ENCODE results near the gene LIFR.

LIFR gene

DNA sequence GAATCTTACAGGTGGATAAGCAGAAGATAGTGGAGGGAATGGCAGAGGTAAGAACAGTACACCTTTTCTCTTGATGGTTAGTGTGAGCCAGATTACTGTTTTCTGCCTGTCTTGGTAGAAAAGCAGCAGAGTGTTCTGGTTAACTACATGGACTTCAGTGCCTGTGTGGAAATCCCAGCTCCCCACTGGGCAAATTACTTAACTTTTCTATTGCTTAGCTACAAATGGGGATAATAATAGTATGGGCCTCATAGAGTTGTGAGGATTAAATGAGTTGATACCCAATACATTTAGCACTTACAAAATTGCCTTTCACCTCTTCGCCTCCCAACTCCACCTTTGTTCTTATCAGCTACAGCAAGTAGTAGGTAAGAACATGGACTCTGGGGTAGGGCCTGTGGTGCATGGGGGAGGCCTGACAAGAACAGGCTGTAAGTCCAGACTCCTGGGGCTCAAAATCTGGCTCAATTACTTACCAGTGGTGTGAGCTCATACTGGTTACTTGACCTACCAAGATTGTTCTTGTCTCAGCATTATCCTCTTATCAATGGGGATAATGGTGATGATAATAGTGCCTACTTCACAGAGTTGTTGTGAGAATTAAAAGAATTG, 125.1 kb downstream of the LIFR start:
- in situ Hi-C loops (cut with MboI; ENCODE audit: low sequenced_read_pairs, unreplicated experiment) = loop anchor here (10.0 to 25.0 kb wide), 3 partner anchors 231 to 656 kb away; no protein-coding TSS in a partner anchor
- DNase-seq (ENCODE audit: low spot score) = no peak
- TF ChIP-seq, protein P1, sequence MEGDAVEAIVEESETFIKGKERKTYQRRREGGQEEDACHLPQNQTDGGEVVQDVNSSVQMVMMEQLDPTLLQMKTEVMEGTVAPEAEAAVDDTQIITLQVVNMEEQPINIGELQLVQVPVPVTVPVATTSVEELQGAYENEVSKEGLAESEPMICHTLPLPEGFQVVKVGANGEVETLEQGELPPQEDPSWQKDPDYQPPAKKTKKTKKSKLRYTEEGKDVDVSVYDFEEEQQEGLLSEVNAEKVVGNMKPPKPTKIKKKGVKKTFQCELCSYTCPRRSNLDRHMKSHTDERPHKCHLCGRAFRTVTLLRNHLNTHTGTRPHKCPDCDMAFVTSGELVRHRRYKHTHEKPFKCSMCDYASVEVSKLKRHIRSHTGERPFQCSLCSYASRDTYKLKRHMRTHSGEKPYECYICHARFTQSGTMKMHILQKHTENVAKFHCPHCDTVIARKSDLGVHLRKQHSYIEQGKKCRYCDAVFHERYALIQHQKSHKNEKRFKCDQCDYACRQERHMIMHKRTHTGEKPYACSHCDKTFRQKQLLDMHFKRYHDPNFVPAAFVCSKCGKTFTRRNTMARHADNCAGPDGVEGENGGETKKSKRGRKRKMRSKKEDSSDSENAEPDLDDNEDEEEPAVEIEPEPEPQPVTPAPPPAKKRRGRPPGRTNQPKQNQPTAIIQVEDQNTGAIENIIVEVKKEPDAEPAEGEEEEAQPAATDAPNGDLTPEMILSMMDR (IDR thresholded peaks at IDR 0.05; ENCODE audit: borderline replicate concordance, control extremely low read depth, extremely low read depth, insufficient read depth, missing control alignments) = no peak

DNA sequence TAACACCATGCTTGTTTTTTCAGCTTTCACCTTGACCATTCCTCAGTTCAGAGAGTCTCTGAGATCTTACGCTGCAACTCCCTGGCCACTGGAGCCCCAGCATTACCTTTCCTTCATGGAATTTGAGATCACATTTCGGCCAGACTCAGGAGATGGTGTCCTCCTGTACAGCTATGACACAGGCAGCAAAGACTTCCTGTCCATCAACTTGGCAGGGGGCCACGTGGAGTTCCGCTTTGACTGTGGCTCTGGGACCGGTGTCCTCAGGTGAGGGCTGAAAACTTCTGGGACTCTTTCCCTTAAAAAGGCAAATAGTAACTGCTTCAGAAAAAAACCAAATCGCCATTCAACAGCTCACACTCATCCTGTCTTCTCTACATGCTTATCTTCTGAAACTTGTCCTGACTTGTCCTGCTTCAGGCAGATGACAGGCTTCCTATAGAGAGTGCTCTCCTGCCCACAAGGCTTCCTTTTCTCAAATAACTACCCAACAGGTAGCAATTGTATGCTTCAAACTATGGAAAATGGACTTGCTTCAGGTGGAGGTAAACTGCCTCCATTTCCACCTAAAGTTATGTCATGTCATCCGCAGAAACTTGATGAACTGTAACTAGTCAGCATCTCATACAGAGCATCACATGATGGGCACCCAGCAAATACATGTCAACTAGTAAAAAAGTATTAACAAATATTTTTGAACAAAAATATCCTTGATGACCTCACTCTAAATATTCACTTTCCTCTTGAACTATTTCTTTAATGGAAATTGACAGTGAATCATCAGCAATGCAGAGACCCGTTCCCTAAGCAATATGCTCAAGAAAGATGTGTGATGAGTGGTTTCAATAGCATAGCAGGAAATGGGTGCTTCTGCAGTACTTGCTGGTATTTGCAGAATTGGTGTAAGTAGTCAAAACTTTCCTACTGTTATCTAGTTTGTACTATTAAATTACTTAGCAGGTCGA, 129.2 kb downstream of the LIFR start:
- TF ChIP-seq, protein P1 (IDR thresholded peaks at IDR 0.05; ENCODE audit: borderline replicate concordance, control extremely low read depth, extremely low read depth, insufficient read depth, missing control alignments) = no peak
- in situ Hi-C loops (cut with MboI; ENCODE audit: low sequenced_read_pairs, unreplicated experiment) = loop anchor here (25.0 kb wide), 2 partner anchors 235 to 660 kb away; no protein-coding TSS in a partner anchor
- no peak for DNase-seq (ENCODE audit: low spot score)

GRCh38 chr5:38426490-38426889, 130.0 kb downstream of the LIFR start:
- in situ Hi-C loops (cut with MboI; ENCODE audit: low sequenced_read_pairs, unreplicated experiment) = loop anchor here (25.0 kb wide), 2 partner anchors 236 to 661 kb away; no protein-coding TSS in a partner anchor
- TF ChIP-seq, protein P1 (IDR thresholded peaks at IDR 0.05; ENCODE audit: borderline replicate concordance, control extremely low read depth, extremely low read depth, insufficient read depth, missing control alignments) = no peak
- DNase-seq (ENCODE audit: low spot score) = no peak
